SHP77 (cell line): ENCODE data around the gene RAPGEF3.

Experiments
- DNase-seq, 2 experiments: peaks; one replicate each; lab custom pipeline; 2025; lab: John Stamatoyannopoulos, UW

RAPGEF3 gene

GRCh38 chr12:47775100-47775911 lies 16.6 kb upstream of the RAPGEF3 start:
- DNase-seq, result peak in 1 of 2 experiments; percentile 8

GRCh38 chr12:47774663-47775062 lies 16.0 kb upstream of the RAPGEF3 start:
- DNase-seq, result no peak

- no peak for DNase-seq
These were observed 15.3 kb upstream of the RAPGEF3 start for GRCh38 chr12:47773858-47774580.

GRCh38 chr12:47773062-47773857 lies 14.6 kb upstream of the RAPGEF3 start, which contains the start of gene SLC48A1:
TSS of gene SLC48A1 (plus strand) at chr12:47773238. CDS start at chr12:47773305, 67 bp downstream.
- DNase-seq, result peak; percentile 58 to 78

- DNase-seq, result no peak
These were observed 14.0 kb upstream of the RAPGEF3 start for GRCh38 chr12:47772738-47773061.

GRCh38 chr12:47772094-47772660 lies 13.5 kb upstream of the RAPGEF3 start:
- DNase-seq, result peak; percentile 17 to 34

GRCh38 chr12:47771304-47771703 lies 12.6 kb upstream of the RAPGEF3 start:
- DNase-seq, result no peak

- no peak for DNase-seq
These were observed 11.5 kb upstream of the RAPGEF3 start for GRCh38 chr12:47770086-47770726.

- no peak for DNase-seq
These were observed 10.8 kb upstream of the RAPGEF3 start for GRCh38 chr12:47769234-47770085.

- no peak for DNase-seq
These were observed 9.7 kb upstream of the RAPGEF3 start for GRCh38 chr12:47768323-47768811.

GRCh38 chr12:47767216-47767724 lies 8.6 kb upstream of the RAPGEF3 start:
- DNase-seq, result peak; percentile 52 to 62

GRCh38 chr12:47766502-47767215 lies 8.0 kb upstream of the RAPGEF3 start:
- no peak for DNase-seq

GRCh38 chr12:47763481-47764346 lies 5.0 kb upstream of the RAPGEF3 start:
- DNase-seq, result no peak

- DNase-seq, result no peak
These were observed 4.3 kb upstream of the RAPGEF3 start for GRCh38 chr12:47762850-47763465.

GRCh38 chr12:47758584-47758833 lies 171 bp downstream of the RAPGEF3 start:
- DNase-seq, result no peak

- DNase-seq, result no peak
These were observed 668 bp downstream of the RAPGEF3 start for GRCh38 chr12:47757840-47758583.

- no peak for DNase-seq
These were observed 1.3 kb downstream of the RAPGEF3 start for GRCh38 chr12:47757364-47757839.
